ENCODE measurements around the gene TRIM71. TPM values are rescaled to one million over a fixed set of nuclear protein-coding genes. Genes with fewer than 3 reads are reported as not detected.
"Not testable (repeated sequence)": the region's sequence is repeated elsewhere in the genome, so short reads cannot be mapped to it uniquely, and the experiment has no call there.

The TRIM71 gene
- total and polyA plus RNA-seq, 2 experiments from 2014 or later, result 3.3 to 21.8 TPM

GRCh38 chr3:32821686-32822296 is 4.0 kb downstream of the TRIM71 start:
- TF ChIP-seq, protein P1, sequence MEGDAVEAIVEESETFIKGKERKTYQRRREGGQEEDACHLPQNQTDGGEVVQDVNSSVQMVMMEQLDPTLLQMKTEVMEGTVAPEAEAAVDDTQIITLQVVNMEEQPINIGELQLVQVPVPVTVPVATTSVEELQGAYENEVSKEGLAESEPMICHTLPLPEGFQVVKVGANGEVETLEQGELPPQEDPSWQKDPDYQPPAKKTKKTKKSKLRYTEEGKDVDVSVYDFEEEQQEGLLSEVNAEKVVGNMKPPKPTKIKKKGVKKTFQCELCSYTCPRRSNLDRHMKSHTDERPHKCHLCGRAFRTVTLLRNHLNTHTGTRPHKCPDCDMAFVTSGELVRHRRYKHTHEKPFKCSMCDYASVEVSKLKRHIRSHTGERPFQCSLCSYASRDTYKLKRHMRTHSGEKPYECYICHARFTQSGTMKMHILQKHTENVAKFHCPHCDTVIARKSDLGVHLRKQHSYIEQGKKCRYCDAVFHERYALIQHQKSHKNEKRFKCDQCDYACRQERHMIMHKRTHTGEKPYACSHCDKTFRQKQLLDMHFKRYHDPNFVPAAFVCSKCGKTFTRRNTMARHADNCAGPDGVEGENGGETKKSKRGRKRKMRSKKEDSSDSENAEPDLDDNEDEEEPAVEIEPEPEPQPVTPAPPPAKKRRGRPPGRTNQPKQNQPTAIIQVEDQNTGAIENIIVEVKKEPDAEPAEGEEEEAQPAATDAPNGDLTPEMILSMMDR (IDR thresholded peaks at IDR 0.05; ENCODE audit: low read depth, low read length), result no peak
- H3K9me3 ChIP-seq (ENCODE audit: low read depth), result no peaks in the 10 kb centered on the region
- H3K36me3 ChIP-seq, result no peaks in the 10 kb centered on the region

GRCh38 chr3:32822609-32823498 is 5.1 kb downstream of the TRIM71 start:
- Histone ChIP-seq H3K27ac (peak overlapping the region; percentile 73), H3K9me3 (ENCODE audit: low read depth) (no peaks in the 10 kb centered on the region), H3K27me3 (no peaks in the 10 kb centered on the region), H3K4me3 (no peak overlapping the region), H3K4me1 (ENCODE audit: low read depth) (peaks cover 41% of the 10 kb centered on the region), H3K36me3 (no peaks in the 10 kb centered on the region)
- no peak for DNase-seq (ENCODE audit: low read depth in 1 of 2, low spot score in 1 of 2)
- TF ChIP-seq, protein P1 (IDR thresholded peaks at IDR 0.05; ENCODE audit: low read depth, low read length), result no peak

More at GRCh38 chr3:32821686-32822296, 4.0 kb downstream of the TRIM71 start:
- Histone ChIP-seq H3K27me3 (no peaks in the 10 kb centered on the region), H3K4me3 (peak overlapping the region; percentile 48), H3K4me1 (ENCODE audit: low read depth) (peaks cover 39% of the 10 kb centered on the region), H3K27ac (peak overlapping the region; percentile 73)
- peak in 1 of 2 donors; percentile 71 for DNase-seq (ENCODE audit: low read depth in 1 of 2, low spot score in 1 of 2)

GRCh38 chr3:32823641-32824184 is 5.9 kb downstream of the TRIM71 start:
- not testable (repeated sequence) for H3K4me3 ChIP-seq; H3K27ac ChIP-seq; DNase-seq (ENCODE audit: low read depth in 1 of 2, low spot score in 1 of 2); H3K27me3 ChIP-seq; H3K9me3 ChIP-seq (ENCODE audit: low read depth); H3K36me3 ChIP-seq
- peaks cover 45% of the 10 kb centered on the region for H3K4me1 ChIP-seq (ENCODE audit: low read depth)

DNA sequence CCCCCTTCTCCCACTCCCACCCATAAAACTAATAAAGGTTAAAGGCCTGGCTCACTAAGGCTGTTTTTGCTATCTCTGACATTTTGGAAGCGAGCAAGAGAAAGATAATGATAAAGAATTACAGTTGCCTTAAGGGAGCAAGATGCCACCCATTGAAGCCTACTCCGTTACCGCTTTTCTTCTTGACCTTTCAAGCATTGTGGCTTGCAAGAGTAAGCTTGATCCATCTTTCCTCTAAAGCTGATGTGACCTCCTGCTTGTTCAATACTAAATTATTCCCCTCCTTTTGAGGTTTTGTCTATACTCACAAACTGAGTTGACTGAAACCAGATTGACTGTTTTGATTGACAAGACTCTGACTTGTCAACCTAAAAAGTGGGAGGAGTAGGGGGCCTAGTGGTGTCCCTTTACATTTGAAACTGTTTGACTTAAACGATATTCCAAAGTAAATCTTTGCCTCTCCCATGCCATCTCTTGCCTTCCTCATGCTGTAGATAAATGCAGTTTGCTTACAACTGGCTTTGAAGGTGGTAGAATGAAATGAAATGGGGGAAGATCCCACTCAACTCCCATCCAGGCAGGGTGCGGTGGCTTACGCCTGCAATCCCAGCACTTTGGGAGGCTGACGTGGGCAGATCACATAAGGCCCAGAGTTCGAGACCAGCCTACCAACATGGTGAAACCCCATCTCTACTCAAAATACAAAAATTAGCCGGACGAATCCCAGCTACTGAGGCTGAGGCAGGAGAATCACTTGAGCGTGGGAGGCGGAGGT is 8.0 kb downstream of the TRIM71 start:
- H3K4me1 ChIP-seq (ENCODE audit: low read depth), result peaks cover 37% of the 10 kb centered on the region
- DNase-seq (ENCODE audit: low read depth in 1 of 2, low spot score in 1 of 2), result no peak
- H3K36me3 ChIP-seq, result no peaks in the 10 kb centered on the region
- H3K4me3 ChIP-seq, result no peak overlapping the region
- H3K27ac ChIP-seq, result peak overlapping the region; percentile 2
- no peaks in the 10 kb centered on the region for H3K9me3 ChIP-seq (ENCODE audit: low read depth)
- TF ChIP-seq, protein P1 (IDR thresholded peaks at IDR 0.05; ENCODE audit: low read depth, low read length), result no peak
- H3K27me3 ChIP-seq, result no peaks in the 10 kb centered on the region

GRCh38 chr3:32831062-32831461 is 13.3 kb downstream of the TRIM71 start:
- H3K4me3 ChIP-seq, result no peak overlapping the region
- H3K27ac ChIP-seq, result no peak overlapping the region
- DNase-seq (ENCODE audit: low read depth in 1 of 2, low spot score in 1 of 2), result no peak
- peaks cover 34% of the 10 kb centered on the region for H3K4me1 ChIP-seq (ENCODE audit: low read depth)
- TF ChIP-seq, protein P1 (IDR thresholded peaks at IDR 0.05; ENCODE audit: low read depth, low read length), result no peak
- no peaks in the 10 kb centered on the region for H3K36me3 ChIP-seq
- no peaks in the 10 kb centered on the region for H3K27me3 ChIP-seq
- no peaks in the 10 kb centered on the region for H3K9me3 ChIP-seq (ENCODE audit: low read depth)

All from cardiac muscle cell (in vitro differentiated cells and primary cell).